Hepatocyte (in vitro differentiated cells): ENCODE results near the gene TUBA3C. TPM values are rescaled to one million over a fixed set of nuclear protein-coding genes. Genes with fewer than 3 reads are reported as not detected.

Experiments used
- DNase-seq: peaks from one replicate; pipeline ENCODE4 v3.0.0-alpha.2; 2016; ENCODE audit warnings: low spot score
- H2AFZ ChIP-seq: fragments of 200-600 bp; sonication (generic); 2 replicates; pipeline ENCODE4 v1.6.0; 2016; ENCODE audit warnings: antibody characterized with exemption, mild to moderate bottlenecking
- H3K27ac ChIP-seq: fragments of 200-600 bp; sonication (generic); 2 replicates; pipeline ENCODE4 v1.5.1; 2016; ENCODE audit warnings: mild to moderate bottlenecking
- H3K27me3 ChIP-seq: fragments of 200-600 bp; sonication (generic); 2 replicates; pipeline ENCODE4 v1.6.1; 2016
- H3K36me3 ChIP-seq: fragments of 200-600 bp; sonication (generic); replicated peaks from 2 replicates; pipeline ENCODE4 v1.5.1; 2016; ENCODE audit warnings: low read depth; ENCODE audit not compliant: insufficient read depth
- H3K4me1 ChIP-seq: fragments of 200-600 bp; sonication (generic); 2 replicates; pipeline ENCODE4 v1.5.1; 2016; ENCODE audit warnings: mild to moderate bottlenecking, moderate library complexity; ENCODE audit not compliant: insufficient read depth
- H3K4me2 ChIP-seq: fragments of 200-600 bp; sonication (generic); 2 replicates; pipeline ENCODE4 v1.6.0; 2016
- H3K4me3 ChIP-seq: fragments of 200-600 bp; sonication (generic); 2 replicates; pipeline ENCODE4 v1.5.1; 2016; ENCODE audit warnings: mild to moderate bottlenecking
- H3K79me2 ChIP-seq: fragments of 200-600 bp; sonication (generic); 2 replicates; pipeline ENCODE4 v1.6.0; 2017; ENCODE audit warnings: mild to moderate bottlenecking
- H3K9me2 ChIP-seq: fragments of 200-600 bp; sonication (generic); replicated peaks from 2 replicates; pipeline ENCODE4 v1.6.0; 2017; ENCODE audit warnings: mild to moderate bottlenecking; ENCODE audit not compliant: insufficient read depth
- H3K9me3 ChIP-seq: fragments of 200-600 bp; sonication (generic); 2 replicates; pipeline ENCODE4 v1.5.1; 2016; ENCODE audit warnings: low read depth, mild to moderate bottlenecking
- H4K20me1 ChIP-seq: fragments of 200-600 bp; sonication (generic); 2 replicates; pipeline ENCODE4 v1.6.0; 2016; ENCODE audit warnings: mild to moderate bottlenecking; ENCODE audit not compliant: insufficient read depth, poor library complexity, severe bottlenecking
- CTCF ChIP-seq: fragments of 200-600 bp; sonication (generic); IDR thresholded peaks from 2 replicates; pipeline ENCODE4 v1.5.1; 2016; ENCODE audit warnings: antibody characterized with exemption, mild to moderate bottlenecking; ENCODE audit not compliant: poor library complexity
- EZH2 ChIP-seq: fragments of 200-600 bp; sonication (generic); IDR thresholded peaks from 2 replicates; pipeline ENCODE4 v1.6.1; 2016; ENCODE audit warnings: antibody characterized with exemption, mild to moderate bottlenecking, borderline replicate concordance
- EZH2phosphoT487 ChIP-seq: fragments of 200-600 bp; sonication (generic); IDR thresholded peaks from one replicate; pipeline ENCODE4 v1.6.1; 2018; ENCODE audit warnings: antibody characterized with exemption, mild to moderate bottlenecking, low read depth, moderate library complexity; ENCODE audit not compliant: unreplicated experiment, severe bottlenecking
- WGBS: methylation state at CpG from one replicate; pipeline ENCODE4 v1.1.6; 2016; ENCODE audit warnings: low lambda C conversion rate; ENCODE audit errors: missing lambda C conversion rate; 5-methylcytosine and 5-hydroxymethylcytosine counted together
- polyA plus RNA-seq: library from polyadenylated mRNA; unstranded; fragments of >200 nt; fragmentation: Nextera tagmentation; extraction: Ambion mirVana; gene quantifications from 2 replicates; pipeline ENCODE4 v1.2.1, GENCODE V29; 2016
- total RNA-seq: library from RNA; depleted of rRNA; stranded (reverse); fragments of >200 nt; gene quantifications from 2 replicates; pipeline ENCODE4 v1.2.3, GENCODE V29; 2014

TUBA3C gene
- total and polyA plus RNA-seq, 2 experiments from 2014 or later: not detected

GRCh38 chr13:19156013-19156825 is 25.4 kb downstream of the TUBA3C start:
- Histone ChIP-seq H3K9me2 (no peaks in the 10 kb centered on the region), H3K4me1 (no peaks in the 10 kb centered on the region), H3K36me3 (no peaks in the 10 kb centered on the region), H3K79me2 (no peaks in the 10 kb centered on the region), H3K27me3 (no peaks in the 10 kb centered on the region), H3K4me2 (no peak overlapping the region), H3K9me3 (no peaks in the 10 kb centered on the region), H2AFZ (no peak overlapping the region), H3K27ac (no peak overlapping the region), H3K4me3 (no peak overlapping the region), H4K20me1 (no peaks in the 10 kb centered on the region)
- WGBS: 65% methylated on average over 14 of the region's 14 CpGs
- DNase-seq: no peak
- TF ChIP-seq EZH2 (no peak), EZH2phosphoT487 (no peak), CTCF (no peak)

GRCh38 chr13:19155321-19155861 is 26.2 kb downstream of the TUBA3C start:
- Histone ChIP-seq H3K4me3 (no peak overlapping the region), H3K79me2 (no peaks in the 10 kb centered on the region), H2AFZ (no peak overlapping the region), H3K36me3 (no peaks in the 10 kb centered on the region), H3K9me3 (no peaks in the 10 kb centered on the region), H3K9me2 (no peaks in the 10 kb centered on the region), H3K27me3 (no peaks in the 10 kb centered on the region), H3K4me1 (no peaks in the 10 kb centered on the region), H4K20me1 (no peaks in the 10 kb centered on the region), H3K4me2 (no peak overlapping the region), H3K27ac (no peak overlapping the region)
- WGBS: 48% methylated on average over 6 of the region's 6 CpGs
- no peak for DNase-seq
- TF ChIP-seq EZH2phosphoT487 (no peak), EZH2 (no peak), CTCF (no peak)

GRCh38 chr13:19154843-19155242 is 26.8 kb downstream of the TUBA3C start:
- H3K4me1 ChIP-seq: no peaks in the 10 kb centered on the region
- no peaks in the 10 kb centered on the region for H3K79me2 ChIP-seq
- H3K36me3 ChIP-seq: no peaks in the 10 kb centered on the region
- DNase-seq: no peak
- TF ChIP-seq CTCF (no peak), EZH2phosphoT487 (no peak), EZH2 (no peak)
- no peak overlapping the region for H3K4me2 ChIP-seq
- 63% methylated on average over 7 of the region's 7 CpGs for WGBS
- no peak overlapping the region for H3K4me3 ChIP-seq
- no peak overlapping the region for H2AFZ ChIP-seq
- H3K27me3 ChIP-seq: no peaks in the 10 kb centered on the region
- no peaks in the 10 kb centered on the region for H4K20me1 ChIP-seq
- H3K27ac ChIP-seq: no peak overlapping the region
- no peaks in the 10 kb centered on the region for H3K9me3 ChIP-seq
- H3K9me2 ChIP-seq: no peaks in the 10 kb centered on the region
